HUES64 (cell line): ENCODE data around the gene CCDC182.

ENCODE experiments used
- H3K27ac ChIP-seq: 2 replicates; pipeline ENCODE4 v1.7.0; 2013; ENCODE audit warnings: low read depth, low read length, inconsistent platforms
- H3K27me3 ChIP-seq: 2 replicates; pipeline ENCODE4 v1.6.1; 2013; ENCODE audit warnings: mild to moderate bottlenecking, low read length; ENCODE audit not compliant: insufficient read depth
- H3K36me3 ChIP-seq: 2 replicates; pipeline ENCODE4 v1.6.1; 2013; ENCODE audit warnings: mild to moderate bottlenecking, low read length; ENCODE audit not compliant: insufficient read depth
- H3K4me1 ChIP-seq: 2 replicates; pipeline ENCODE4 v1.6.1; 2013; ENCODE audit warnings: mild to moderate bottlenecking, low read length, moderate library complexity; ENCODE audit not compliant: insufficient read depth
- H3K4me3 ChIP-seq: 2 replicates; pipeline ENCODE4 v1.5.1; 2013; ENCODE audit warnings: mild to moderate bottlenecking, low read length, moderate library complexity
- H3K9ac ChIP-seq: 2 replicates; pipeline ENCODE4 v1.6.1; 2013; ENCODE audit warnings: mild to moderate bottlenecking, low read depth, low read length
- H3K9me3 ChIP-seq: 2 replicates; pipeline ENCODE4 v1.6.1; 2013; ENCODE audit warnings: low read depth, low read length; ENCODE audit not compliant: insufficient read depth
- WGBS: fragments of 150-250, 120-280 bp; methylation state at CpG from one replicate; pipeline ENCODE4 v1.1.7; 2013; ENCODE audit warnings: missing lambda C conversion rate; 5-methylcytosine and 5-hydroxymethylcytosine counted together

Gene CCDC182

DNA sequence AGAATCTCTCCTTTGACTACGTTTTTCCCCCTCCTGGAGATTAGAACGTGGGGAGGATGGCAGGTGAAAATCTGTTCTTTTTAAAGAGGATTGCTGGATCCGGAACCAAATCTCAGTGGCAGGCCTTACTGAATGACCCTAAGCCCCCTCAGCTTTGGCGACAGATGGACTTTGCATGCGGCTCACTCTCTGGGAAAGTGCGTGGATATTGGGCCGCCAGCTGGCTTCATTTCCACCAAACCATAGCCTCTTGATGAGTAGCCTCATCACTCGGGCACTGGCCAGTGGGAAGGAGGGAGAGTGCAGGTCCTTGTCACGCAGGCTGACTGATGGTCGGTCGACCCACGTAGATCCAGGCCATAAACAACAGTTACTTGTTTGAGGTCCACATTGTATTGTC lies 31.3 kb upstream of the CCDC182 start:
- Histone ChIP-seq H3K27me3 (0 out of 2 replicates have a peak, but pooled peaks cover 2% of the 10 kb centered on the region), H3K9ac (no peak overlapping the region)
- whole genome bisulfite sequencing, result 94% methylated on average over 12 of the region's 12 CpGs

DNA sequence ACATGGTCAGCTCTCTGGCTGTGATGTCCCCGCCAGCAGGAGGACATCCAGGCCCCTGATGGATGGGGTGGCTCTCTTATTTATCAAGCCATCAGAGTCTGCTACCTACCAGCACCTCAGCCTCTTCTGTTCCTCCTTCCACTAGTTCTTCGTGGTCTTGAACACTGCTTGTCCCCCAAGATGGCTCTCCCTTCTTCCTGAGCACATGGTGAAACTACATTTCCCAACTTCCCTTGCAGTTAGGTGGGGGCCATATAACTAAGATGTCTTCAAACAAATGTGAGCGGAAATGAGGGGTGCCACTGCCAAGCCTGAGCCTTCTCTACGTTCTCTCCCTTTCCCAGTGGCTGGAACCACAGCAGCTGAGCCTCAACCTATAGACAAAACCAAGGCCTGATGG lies 29.8 kb upstream of the CCDC182 start:
- WGBS, result 92% methylated on average over 4 of the region's 4 CpGs
- no peak overlapping the region for H3K4me3 ChIP-seq
- H3K9me3 ChIP-seq, result no peaks in the 10 kb centered on the region
- no peaks in the 10 kb centered on the region for H3K4me1 ChIP-seq
- no peak overlapping the region for H3K27ac ChIP-seq
- no peak overlapping the region for H3K9ac ChIP-seq
- 0 out of 2 replicates have a peak, but pooled peaks cover 2% of the 10 kb centered on the region for H3K27me3 ChIP-seq
- H3K36me3 ChIP-seq, result no peaks in the 10 kb centered on the region

More for the DNA sequence above, 31.3 kb upstream of the CCDC182 start:
- Histone ChIP-seq H3K9me3 (no peaks in the 10 kb centered on the region), H3K4me1 (0 out of 2 replicates have a peak, but pooled peaks cover 4% of the 10 kb centered on the region), H3K36me3 (no peaks in the 10 kb centered on the region), H3K27ac (no peak overlapping the region), H3K4me3 (no peak overlapping the region)

DNA sequence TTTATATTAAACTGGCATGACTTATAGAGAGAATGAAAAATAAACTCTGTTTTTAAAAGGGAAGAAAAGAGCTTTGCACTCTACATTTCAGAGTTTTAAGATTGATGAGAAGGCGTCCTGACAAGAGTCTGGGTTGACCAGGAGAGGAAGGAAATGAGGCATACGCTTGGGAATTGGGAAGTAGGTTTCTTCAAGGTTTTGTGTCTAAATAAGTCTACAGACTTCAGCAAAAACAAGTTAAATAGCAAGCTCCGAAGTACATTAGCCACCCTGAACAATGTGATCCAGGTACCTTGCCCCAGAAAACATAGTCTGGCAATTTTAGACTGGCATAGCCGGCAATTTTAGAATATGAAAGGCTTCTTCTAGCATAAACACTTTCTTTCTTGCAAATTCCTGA lies 28.5 kb upstream of the CCDC182 start:
- no peaks in the 10 kb centered on the region for H3K36me3 ChIP-seq
- WGBS, result 91% methylated on average over 4 of the region's 4 CpGs
- H3K27ac ChIP-seq, result no peak overlapping the region
- no peak overlapping the region for H3K4me3 ChIP-seq
- H3K9ac ChIP-seq, result no peak overlapping the region
- peaks cover 6% of the 10 kb centered on the region; the same call in 1 of the 2 replicates for H3K4me1 ChIP-seq
- 0 out of 2 replicates have a peak, but pooled peaks cover 2% of the 10 kb centered on the region for H3K27me3 ChIP-seq
- H3K9me3 ChIP-seq, result no peaks in the 10 kb centered on the region

DNA sequence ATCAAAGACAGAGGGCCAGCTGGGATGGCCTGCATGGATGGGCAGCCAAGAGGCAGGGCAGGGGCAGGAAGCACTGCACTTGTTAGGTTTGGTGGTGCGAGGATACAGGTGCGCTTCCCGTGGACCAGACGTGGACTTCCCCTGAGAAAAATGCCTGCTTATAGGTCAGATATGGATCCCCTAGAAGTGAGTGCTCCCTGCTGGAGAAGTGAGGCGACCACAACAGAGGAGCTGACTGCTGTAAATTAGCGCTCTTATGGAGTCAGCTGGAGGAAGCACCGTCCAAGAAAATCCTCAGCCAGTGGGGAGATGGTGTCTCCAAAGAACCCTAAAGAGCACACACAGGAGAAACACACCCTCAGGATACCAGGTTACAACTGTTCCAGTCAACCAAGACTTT lies 27.7 kb upstream of the CCDC182 start:
- Histone ChIP-seq H3K4me3 (no peak overlapping the region), H3K4me1 (peaks cover 6% of the 10 kb centered on the region; the same call in 1 of the 2 replicates), H3K36me3 (no peaks in the 10 kb centered on the region), H3K27ac (no peak overlapping the region), H3K9ac (no peak overlapping the region), H3K27me3 (peaks cover 7% of the 10 kb centered on the region; the same call in 1 of the 2 replicates), H3K9me3 (no peaks in the 10 kb centered on the region)
- 83% methylated on average over 7 of the region's 7 CpGs for WGBS

DNA sequence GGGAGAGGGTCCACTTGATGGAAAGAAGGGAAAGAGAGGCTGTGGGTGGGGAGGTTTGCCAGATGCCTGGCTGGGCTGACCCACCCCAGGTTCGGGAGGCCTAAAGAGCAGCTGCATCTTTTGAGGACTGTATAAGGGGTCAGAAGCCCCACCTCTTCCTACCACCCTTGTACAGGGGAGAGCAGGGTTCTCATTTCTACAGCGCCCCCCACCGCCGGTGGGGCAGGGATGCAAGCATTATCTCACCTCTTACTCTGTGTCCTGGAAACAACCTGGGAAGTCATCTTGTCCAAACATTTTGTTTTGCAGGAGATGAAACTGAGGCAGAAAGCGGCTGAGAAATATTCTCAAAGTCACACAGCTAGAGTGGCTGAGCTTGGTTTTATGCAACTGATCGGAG lies 22.5 kb upstream of the CCDC182 start:
- WGBS, result 88% methylated on average over 5 of the region's 6 CpGs
- Histone ChIP-seq H3K9me3 (no peaks in the 10 kb centered on the region), H3K36me3 (no peaks in the 10 kb centered on the region), H3K4me3 (no peak overlapping the region), H3K9ac (no peak overlapping the region), H3K4me1 (peaks cover 10% of the 10 kb centered on the region), H3K27ac (no peak overlapping the region), H3K27me3 (peaks cover 5% of the 10 kb centered on the region; the same call in 1 of the 2 replicates)

DNA sequence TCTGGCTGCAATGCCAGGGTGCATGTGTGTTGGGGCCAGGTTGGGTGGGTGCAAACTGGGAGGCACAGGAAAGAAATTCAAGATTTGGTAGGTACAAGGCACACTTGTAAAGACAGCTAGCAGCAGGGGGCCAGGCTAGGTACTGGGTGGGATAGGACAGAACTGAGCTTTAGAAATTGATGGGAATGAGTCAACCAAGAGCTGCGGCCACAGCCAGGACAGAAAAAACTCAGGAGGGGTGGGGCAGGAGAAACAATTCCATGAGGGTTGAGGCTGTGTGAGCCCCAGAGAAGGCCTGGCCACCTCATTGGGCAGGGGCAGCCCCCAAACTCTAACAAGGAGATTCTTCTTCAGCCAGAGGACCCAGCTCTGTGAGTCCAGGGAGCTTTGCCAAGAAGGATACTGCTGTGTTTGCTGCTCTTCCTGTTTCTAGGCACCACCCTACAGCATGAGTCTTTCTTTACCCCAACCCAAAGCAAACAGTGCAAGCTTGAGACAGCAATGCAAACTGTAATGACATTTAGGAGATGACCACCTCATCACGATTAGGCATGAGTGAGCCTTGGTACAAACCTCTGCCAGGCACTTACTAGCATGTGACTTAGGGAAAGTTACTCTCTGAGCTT lies 21.3 kb upstream of the CCDC182 start:
- Histone ChIP-seq H3K27ac (no peak overlapping the region), H3K9ac (no peak overlapping the region), H3K36me3 (no peaks in the 10 kb centered on the region), H3K9me3 (no peaks in the 10 kb centered on the region), H3K4me3 (no peak overlapping the region), H3K27me3 (peaks cover 5% of the 10 kb centered on the region; the same call in 1 of the 2 replicates), H3K4me1 (peaks cover 21% of the 10 kb centered on the region)
- 92% methylated on average over 2 of the region's 2 CpGs for WGBS

DNA sequence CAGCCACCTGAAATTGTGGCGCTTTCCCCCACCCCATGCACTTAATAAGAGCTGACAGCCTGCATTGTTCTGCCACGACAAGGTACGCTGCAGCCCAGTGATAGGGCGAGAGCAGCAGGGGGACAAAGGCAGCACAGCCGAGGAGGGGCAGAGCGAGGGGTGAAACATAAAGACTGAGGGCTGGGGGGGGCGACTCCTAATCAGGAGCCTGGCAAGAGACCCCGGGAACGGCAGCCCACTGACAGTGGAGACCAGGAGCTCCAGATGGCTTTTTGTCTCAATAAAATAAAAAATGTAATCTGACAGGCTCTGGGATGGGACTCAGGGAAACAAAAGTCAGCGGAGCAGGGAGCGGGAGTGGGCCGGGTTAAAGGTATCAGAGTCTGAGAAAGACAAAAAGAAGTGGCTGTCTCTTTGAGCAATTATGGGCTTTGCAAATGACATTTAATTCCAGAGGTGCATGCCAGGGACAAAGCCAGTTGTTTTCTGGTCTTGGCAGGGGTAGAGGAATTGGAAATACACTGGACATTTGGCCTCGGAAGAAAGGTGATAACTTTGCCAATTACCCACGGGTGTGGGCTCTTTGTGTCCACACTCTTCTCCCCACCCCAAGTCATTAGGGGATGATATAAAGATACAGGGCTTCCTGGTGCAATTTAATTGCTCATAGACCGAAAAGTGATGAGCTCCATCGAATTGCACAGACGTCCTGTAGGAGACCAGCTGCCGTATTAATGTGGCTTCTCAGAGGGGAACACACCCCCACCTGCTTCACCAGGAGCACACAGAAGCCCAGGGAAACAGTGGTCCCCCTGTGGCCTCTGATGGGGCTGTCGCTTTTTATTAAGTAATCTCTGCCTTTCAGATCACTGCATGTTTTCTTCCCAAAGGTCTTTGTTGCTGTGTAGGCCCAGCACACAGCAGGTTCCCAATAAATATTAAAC lies 17.6 kb upstream of the CCDC182 start:
- Histone ChIP-seq H3K9me3 (no peaks in the 10 kb centered on the region), H3K27ac (no peak overlapping the region), H3K27me3 (no peaks in the 10 kb centered on the region), H3K4me3 (peak overlapping the region; percentile 10; the same call in 1 of the 2 replicates), H3K4me1 (peaks cover 15% of the 10 kb centered on the region), H3K36me3 (no peaks in the 10 kb centered on the region), H3K9ac (no peak overlapping the region; the same call in 1 of the 2 replicates)
- WGBS, result 46% methylated on average over 18 of the region's 19 CpGs

DNA sequence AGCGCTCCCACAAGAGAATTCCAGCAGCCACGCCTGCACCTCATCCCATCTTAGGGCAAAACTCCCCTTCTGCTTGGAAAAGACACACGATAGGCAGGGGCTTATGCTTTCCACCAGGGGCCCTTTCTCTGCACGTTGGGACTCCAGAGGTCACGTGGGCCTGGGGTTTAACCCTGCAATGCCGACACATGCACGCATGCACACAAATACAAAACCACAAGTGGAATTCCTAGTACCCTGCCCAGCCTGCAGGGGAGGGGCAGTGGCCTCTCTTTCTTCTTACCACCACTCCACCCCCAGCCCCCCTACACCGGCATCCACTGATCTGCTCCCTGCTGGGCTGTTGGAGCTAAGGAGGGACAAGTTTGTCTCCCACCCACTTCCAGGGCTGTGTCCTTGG lies 16.8 kb upstream of the CCDC182 start:
- Histone ChIP-seq H3K27me3 (no peaks in the 10 kb centered on the region), H3K27ac (no peak overlapping the region), H3K4me1 (peaks cover 15% of the 10 kb centered on the region), H3K4me3 (peak overlapping the region; percentile 10; the same call in 1 of the 2 replicates), H3K36me3 (no peaks in the 10 kb centered on the region), H3K9me3 (no peaks in the 10 kb centered on the region), H3K9ac (no peak overlapping the region; the same call in 1 of the 2 replicates)
- WGBS, result 40% methylated on average over 8 of the region's 8 CpGs

DNA sequence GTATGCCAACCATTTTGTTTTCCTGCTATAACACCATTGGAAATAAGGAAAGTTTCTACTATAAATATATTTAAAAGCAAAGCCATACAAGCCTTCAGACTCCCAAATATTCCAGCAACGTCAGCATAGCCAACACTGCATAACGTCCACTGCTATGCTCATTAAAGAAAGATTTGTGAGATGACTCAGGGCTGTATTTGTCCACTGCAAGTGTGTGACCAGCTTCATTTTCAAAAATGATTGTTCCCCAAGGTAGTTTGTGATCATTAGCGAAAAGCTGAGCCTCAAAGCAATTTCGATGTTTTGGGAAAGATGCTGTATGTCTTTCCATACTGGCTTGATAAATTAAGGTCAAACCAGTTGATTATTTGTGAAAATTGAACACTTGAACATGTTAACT lies 14.9 kb upstream of the CCDC182 start:
- Histone ChIP-seq H3K4me3 (no peak overlapping the region), H3K36me3 (no peaks in the 10 kb centered on the region), H3K27me3 (no peaks in the 10 kb centered on the region), H3K27ac (no peak overlapping the region), H3K4me1 (peaks cover 15% of the 10 kb centered on the region), H3K9me3 (no peaks in the 10 kb centered on the region), H3K9ac (no peak overlapping the region)
- WGBS, result 97% methylated on average over 4 of the region's 4 CpGs

DNA sequence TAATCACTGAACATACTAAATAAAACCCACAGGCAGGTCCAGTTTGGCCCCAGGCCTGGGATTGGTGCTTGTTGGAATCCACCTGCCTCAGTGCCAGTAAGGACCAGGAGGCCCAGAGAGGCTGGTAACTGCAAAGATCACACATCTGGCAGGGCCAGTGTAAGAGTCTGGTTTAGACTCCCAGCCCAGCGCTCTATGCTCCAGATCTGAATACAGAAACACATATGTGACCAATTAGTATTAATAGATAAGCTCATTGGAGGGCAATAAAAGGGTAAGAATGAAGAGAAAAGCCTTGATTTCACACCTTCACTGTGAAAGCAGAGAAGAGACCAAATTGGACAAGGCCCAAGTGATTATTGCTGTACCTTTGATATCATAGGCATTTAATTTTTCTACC lies 13.6 kb upstream of the CCDC182 start:
- Histone ChIP-seq H3K4me3 (no peak overlapping the region), H3K9me3 (no peaks in the 10 kb centered on the region), H3K27ac (no peak overlapping the region), H3K36me3 (no peaks in the 10 kb centered on the region), H3K4me1 (peaks cover 15% of the 10 kb centered on the region), H3K27me3 (no peaks in the 10 kb centered on the region), H3K9ac (no peak overlapping the region)
- WGBS, result 86% methylated on average over 1 of the region's 1 CpG

DNA sequence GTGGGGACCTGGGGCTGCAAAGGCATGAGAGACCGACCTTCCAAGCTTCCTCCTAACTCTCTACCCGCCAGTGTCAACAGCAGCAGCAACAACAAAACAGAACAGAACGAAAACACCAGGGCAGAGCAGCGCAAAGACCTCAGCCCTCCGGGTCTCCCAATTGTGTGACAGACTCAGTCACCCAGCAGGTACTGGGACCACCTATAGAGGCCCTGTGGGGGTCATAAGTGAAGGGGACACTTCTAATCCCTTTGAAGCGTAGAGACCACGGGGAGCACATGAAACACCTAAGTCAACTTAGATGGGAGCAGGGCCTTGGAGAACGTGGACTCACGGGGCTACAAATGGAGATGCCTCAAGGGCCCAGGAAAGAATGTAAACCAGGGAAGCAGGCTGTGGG lies 12.6 kb upstream of the CCDC182 start:
- Histone ChIP-seq H3K27ac (no peak overlapping the region), H3K9me3 (no peaks in the 10 kb centered on the region), H3K27me3 (no peaks in the 10 kb centered on the region), H3K36me3 (no peaks in the 10 kb centered on the region), H3K4me3 (no peak overlapping the region), H3K4me1 (peaks cover 13% of the 10 kb centered on the region), H3K9ac (no peak overlapping the region)
- WGBS, result 77% methylated on average over 9 of the region's 9 CpGs
